Stimulated activated CD4-positive, alpha-beta T cell treated with anti-CD3 and anti-CD28 coated beads, Interleukin-1b, Interleukin-23, amount 100 ng/mL, for 48 hours (primary cell): ENCODE results near the gene FANCG.

ENCODE experiments used
- DNase-seq: peaks from one replicate; pipeline ENCODE4 v3.0.0-alpha.2; 2020

Gene FANCG

GRCh38 chr9:35102769-35103659 lies 23.3 kb upstream of the FANCG start, which contains the start of gene STOML2:
Gene STOML2, minus strand, starts transcription at chr9:35103131. Its CDS starts 37 bp downstream, at chr9:35103094.
- peak; percentile 94 for DNase-seq

- no peak for DNase-seq
These were observed 22.7 kb upstream of the FANCG start for GRCh38 chr9:35102465-35102768.

DNA sequence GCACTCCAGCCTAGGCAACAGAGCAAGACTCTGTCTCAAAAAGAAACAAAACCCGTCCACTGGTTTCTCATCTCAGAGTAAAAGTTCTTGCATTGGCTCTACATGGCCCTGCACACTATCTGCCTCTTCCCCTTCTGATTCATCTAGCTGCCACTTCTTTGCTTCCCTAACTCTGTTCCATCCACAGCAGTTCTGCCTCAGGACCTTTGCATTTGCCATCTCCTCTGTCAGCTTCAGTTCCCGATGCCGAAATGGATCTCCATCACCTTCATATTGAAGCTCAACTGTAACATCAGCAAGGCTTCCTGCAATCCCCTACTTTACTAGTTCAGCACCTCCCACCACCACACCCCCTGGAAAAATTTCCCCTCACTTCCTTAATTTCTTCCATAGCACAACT lies 17.8 kb upstream of the FANCG start:
- DNase-seq = no peak

DNA sequence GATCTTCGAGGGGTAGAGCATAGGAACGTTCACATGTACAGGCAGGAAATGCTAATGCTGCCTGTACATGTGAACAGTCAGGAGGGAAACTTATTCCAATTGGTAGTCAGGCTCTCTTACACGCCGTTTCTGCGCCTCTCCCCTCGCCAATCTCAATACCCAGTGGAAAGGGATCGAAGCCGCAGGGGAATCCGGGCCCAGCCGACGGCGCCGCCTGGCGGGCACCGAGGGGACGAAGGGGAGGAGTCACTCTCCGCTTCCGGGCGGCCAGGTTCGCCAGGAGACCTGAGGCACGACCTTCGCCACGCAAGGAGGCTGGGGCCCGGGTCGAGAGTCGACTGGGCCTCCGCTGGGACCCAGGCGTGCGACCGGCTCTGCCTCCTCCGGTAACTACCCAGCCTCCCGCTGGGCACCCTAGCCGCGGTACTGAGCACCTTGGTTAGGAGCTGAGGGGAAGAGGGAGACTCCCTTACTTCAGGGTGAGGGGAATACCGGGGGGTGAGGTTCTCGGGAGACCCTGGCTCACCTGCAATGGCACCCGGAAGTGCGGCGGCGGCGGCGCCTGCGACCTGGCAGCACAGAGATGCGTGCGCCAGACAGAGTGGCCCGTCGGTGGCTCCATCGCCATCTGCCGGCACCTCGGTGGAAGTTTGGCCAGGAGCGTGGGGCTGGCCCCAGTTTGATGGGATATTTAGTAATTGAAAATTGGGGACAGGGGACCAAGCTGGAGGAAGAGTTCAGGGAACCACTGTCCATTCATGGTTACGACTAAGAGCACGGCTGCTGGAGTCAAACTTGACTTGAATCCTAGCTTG lies 16.5 kb upstream of the FANCG start, which contains the start of gene PIGO:
PIGO (minus strand) TSS at position 557 of the 815 bp plus-strand sequence. CDS start 1,026 bp downstream, outside the sequence.
- DNase-seq = peak; percentile 92

- DNase-seq = no peak
These were observed 11.8 kb upstream of the FANCG start for GRCh38 chr9:35091536-35091935.

- DNase-seq = no peak
These were observed 9.7 kb upstream of the FANCG start for GRCh38 chr9:35089434-35089833.

- no peak for DNase-seq
These were observed 5.3 kb upstream of the FANCG start for GRCh38 chr9:35085078-35085477.

GRCh38 chr9:35079041-35079425 lies 709 bp downstream of the FANCG start:
- no peak for DNase-seq

DNA sequence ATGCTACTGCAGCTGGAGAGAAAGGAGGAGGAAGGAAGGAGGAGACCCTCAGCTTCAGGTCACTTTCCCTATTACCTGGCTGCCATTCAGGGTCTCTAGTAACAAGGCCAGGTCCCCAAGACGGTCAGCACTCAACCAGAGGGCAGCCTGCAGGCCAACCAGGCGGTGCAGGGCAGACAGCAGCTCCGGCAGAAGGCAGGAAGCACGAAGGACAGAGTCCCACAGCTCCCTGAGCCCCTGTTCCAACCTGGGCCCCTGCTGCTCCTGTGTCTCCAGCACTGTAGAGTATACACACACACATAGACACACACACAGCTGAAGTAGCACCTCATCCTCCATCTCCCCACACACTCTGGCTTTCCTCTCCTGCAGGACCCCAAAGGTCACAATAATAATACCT lies 1.7 kb downstream of the FANCG start:
- no peak for DNase-seq

DNA sequence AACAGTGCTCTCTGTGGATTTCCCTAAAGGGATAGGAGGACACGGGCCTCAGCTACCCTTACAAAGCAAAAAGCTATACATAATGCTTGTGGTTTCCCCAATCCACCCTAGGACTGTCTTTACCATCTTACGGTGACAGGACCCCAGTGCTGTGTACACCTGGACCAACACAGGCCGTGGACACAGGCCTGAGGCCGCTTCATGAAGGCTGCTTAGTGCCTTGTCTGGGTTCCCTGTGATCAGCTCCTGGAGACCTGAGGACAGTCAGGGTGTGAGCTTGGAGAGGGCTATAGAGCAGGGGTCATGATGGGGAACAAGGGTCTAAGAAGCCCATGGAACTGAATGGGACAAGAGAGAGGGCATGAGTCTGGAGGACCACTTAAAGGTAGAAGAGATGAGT lies 2.9 kb downstream of the FANCG start:
- no peak for DNase-seq

- no peak for DNase-seq
These were observed 4.4 kb downstream of the FANCG start for GRCh38 chr9:35075358-35075757.

GRCh38 chr9:35074791-35075190 lies 5.0 kb downstream of the FANCG start:
- DNase-seq = no peak

DNA sequence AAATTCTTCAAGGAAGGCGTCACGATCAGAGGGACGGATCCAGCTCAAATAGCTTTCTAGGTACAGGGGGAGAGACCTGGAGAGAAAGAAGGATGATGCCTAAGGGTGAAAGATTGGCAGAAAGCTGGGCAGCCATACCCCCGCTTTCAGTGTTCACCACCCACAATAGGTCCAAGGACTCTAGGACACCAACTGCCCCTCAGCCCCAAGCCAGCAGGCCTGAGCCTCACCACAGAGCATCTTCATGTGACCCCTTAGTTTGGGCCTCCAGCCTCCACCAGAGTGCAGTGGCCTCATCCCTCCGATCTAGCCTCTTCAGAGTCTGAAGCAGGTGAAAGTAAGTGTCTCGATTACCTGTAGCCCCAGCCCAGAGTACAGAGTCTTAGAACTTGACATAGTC lies 5.6 kb downstream of the FANCG start:
- DNase-seq = no peak

GRCh38 chr9:35073279-35073612 lies 6.5 kb downstream of the FANCG start:
- DNase-seq = no peak

DNA sequence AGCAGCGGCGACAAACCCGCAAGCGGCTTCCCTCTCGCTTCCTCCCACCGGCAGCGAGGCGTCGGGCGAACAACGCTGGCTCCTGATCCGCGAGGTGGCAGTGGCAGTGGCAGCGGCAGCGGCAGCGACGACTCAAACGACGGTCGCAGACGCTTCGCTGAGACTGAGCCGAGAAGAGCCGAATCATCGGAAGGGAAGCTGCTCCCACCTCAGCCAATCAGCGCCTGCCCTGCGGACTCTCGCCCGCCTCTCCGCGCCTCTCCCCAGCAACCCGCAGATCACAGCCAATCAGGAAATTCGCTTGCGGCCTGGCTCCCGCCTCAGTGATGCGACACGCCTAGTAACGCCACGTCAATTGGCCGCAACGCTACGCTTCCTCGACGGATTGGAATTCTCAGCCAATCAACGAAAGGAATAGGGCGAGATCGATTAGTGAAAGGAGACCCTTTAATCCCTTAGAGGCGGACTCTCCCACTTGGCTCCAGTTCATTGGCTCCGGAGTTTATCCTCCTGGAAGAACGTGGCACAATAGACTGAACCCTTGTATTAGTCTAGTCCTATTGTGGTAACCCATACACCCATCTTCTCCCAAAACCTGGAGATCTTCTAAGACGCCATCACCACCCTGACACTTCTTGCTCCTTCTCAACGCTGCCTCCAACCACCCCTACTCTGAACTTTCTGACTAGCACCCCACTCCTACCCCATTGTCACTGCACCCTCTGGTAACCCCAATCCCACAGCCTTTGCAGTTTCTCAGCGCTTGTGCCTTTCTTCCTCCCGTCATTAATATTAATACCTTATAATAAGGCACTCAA lies 7.1 kb downstream of the FANCG start, which contains the start of gene VCP:
VCP (minus strand) TSS at position 165 of the 818 bp plus-strand sequence. CDS start 272 bp downstream, outside the sequence.
- peak; percentile 98 for DNase-seq

- DNase-seq = peak; percentile 71
These were observed 7.8 kb downstream of the FANCG start for GRCh38 chr9:35071814-35072460.

GRCh38 chr9:35070823-35071813 lies 8.6 kb downstream of the FANCG start:
- no peak for DNase-seq

DNA sequence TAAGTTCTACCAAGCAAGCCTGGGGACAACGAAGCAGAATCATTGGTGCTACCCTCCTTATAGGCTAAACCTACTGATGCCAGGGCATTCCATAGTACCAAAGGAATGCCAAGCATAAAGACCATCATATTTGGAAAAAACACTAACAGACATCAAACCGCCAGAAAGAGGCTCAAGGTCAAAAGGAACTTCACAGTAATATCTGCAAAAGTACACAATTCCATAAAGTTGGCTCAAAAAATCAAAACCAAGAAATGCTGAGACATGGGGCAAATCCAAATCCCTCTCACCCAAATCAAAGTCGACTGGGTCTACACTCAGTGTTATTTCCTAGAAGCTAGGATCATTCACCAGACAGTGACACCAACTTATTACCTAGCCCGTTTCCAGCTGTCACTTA lies 10.7 kb downstream of the FANCG start:
- DNase-seq = no peak

GRCh38 chr9:35067056-35067455 lies 12.7 kb downstream of the FANCG start:
- no peak for DNase-seq

DNA sequence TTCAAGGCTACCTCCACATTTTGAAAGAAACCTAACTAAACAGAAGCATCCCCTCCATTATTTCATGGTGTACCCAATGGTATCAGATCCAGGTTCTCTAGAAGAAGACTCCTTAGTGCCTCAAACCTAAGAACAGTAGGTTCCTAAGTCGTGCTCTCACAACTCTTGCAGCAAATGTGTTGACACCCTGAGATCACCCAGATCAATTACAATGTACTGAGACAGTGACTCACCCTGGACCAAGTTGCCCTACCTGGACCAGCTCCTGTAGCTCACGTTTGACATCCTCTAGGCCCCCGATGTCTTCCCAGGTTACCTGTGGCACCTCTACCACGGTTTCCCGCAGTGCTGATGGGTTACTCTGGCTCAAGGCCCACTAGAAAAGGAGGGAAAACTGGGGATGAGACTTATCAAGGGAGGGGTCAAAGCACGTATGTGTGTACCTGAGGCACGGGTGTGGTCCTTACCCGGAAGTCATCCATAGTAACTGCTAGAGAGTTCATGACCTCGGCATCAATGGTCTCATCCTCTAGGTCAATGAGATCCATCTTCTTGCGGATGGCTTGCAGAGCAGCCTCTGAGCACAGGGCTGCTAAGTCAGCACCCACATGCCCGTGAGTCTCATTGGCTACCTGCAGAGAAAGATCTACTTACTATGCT lies 19.1 kb downstream of the FANCG start:
- no peak for DNase-seq

GRCh38 chr9:35059438-35059837 lies 20.3 kb downstream of the FANCG start:
- no peak for DNase-seq
